ENCODE measurements around the gene RWDD1. TPM values are rescaled to one million over a fixed set of nuclear protein-coding genes. Genes with fewer than 3 reads are reported as not detected.

RWDD1 gene
- total and polyA plus RNA-seq, 2 of the 13 experiments (the other 11 are each of a cell fraction or from before 2014, with no cell fraction given), result 27.4 to 67.1 TPM

GRCh38 chr6:116631379-116631990 lies 60.2 kb downstream of the RWDD1 start (continued):
- no peak for TF ChIP-seq ZNF841 (CRISPR knock-in tag; IDR thresholded peaks at IDR 0.05; ENCODE audit: borderline replicate concordance)
- TF ChIP-seq FOXC1 (CRISPR knock-in tag; IDR thresholded peaks at IDR 0.05; ENCODE audit: borderline replicate concordance), result 0 out of 2 replicates have a peak, but pooled peaks have one; percentile 35
- peak; percentile 66; the same call in 1 of the 2 replicates for TF ChIP-seq KAT7 (CRISPR knock-in tag; IDR thresholded peaks at IDR 0.05; ENCODE audit: borderline replicate concordance)
- TF ChIP-seq THYN1 (CRISPR knock-in tag; IDR thresholded peaks at IDR 0.05; ENCODE audit: borderline replicate concordance, low read depth), result no peak
- 0 out of 4 replicates have a peak, but pooled peaks of 1 of the 2 experiments have one; percentile 32 for TF ChIP-seq POLR2A (IDR thresholded peaks at IDR 0.05; ENCODE audit: insufficient read depth in 1 of 2, low read depth in 2 of 2, low read length in 2 of 2)
- TF ChIP-seq ZNF333 (CRISPR knock-in tag; IDR thresholded peaks at IDR 0.05; ENCODE audit: borderline replicate concordance), result no peak
- no peak for TF ChIP-seq SCMH1 (CRISPR knock-in tag; IDR thresholded peaks at IDR 0.05; ENCODE audit: borderline replicate concordance)
- peak; percentile 82 for TF ChIP-seq FOXK2 (IDR thresholded peaks at IDR 0.05)
- TF ChIP-seq DNMT1 (CRISPR knock-in tag; IDR thresholded peaks at IDR 0.05), result no peak
- TF ChIP-seq HOXA5 (CRISPR knock-in tag; IDR thresholded peaks at IDR 0.05), result no peak
- no peak for TF ChIP-seq ZNF382 (CRISPR knock-in tag; IDR thresholded peaks at IDR 0.05; ENCODE audit: borderline replicate concordance)
- peak; percentile 57 for TF ChIP-seq JARID2 (CRISPR knock-in tag; IDR thresholded peaks at IDR 0.05; ENCODE audit: insufficient replicate concordance)
- peak; percentile 70; the same call in 1 of the 2 replicates for TF ChIP-seq LCORL (IDR thresholded peaks at IDR 0.05)
- peak; percentile 91 for TF ChIP-seq LCORL (CRISPR knock-in tag; IDR thresholded peaks at IDR 0.05)
- TF ChIP-seq TERF1 (CRISPR knock-in tag; IDR thresholded peaks at IDR 0.05), result no peak
- TF ChIP-seq RXRB (CRISPR knock-in tag; IDR thresholded peaks at IDR 0.05; ENCODE audit: borderline replicate concordance), result peak; percentile 95
- no peak for TF ChIP-seq NFE2 (CRISPR knock-in tag; IDR thresholded peaks at IDR 0.05)
- TF ChIP-seq KDM6A (CRISPR knock-in tag; IDR thresholded peaks at IDR 0.05; ENCODE audit: low read depth), result peak; percentile 95
- TF ChIP-seq ZBTB7A (CRISPR knock-in tag; IDR thresholded peaks at IDR 0.05), result no peak
- peak; percentile 83 for TF ChIP-seq ZMYM3 (CRISPR knock-in tag; IDR thresholded peaks at IDR 0.05)
- TF ChIP-seq NFYC (CRISPR knock-in tag; IDR thresholded peaks at IDR 0.05), result peak; percentile 35; the same call in 1 of the 2 replicates
- TF ChIP-seq ONECUT2 (CRISPR knock-in tag; IDR thresholded peaks at IDR 0.05), result 0 out of 2 replicates have a peak, but pooled peaks have one; percentile 12
- no peak for TF ChIP-seq NCOA5 (CRISPR knock-in tag; IDR thresholded peaks at IDR 0.05)
- peak; percentile 69; the same call in 1 of the 2 replicates for TF ChIP-seq ZNF3 (CRISPR knock-in tag; IDR thresholded peaks at IDR 0.05)
- no peak for TF ChIP-seq USF2 (IDR thresholded peaks at IDR 0.05; ENCODE audit: low read depth, low read length)
- no peak for TF ChIP-seq USF2 (CRISPR knock-in tag; IDR thresholded peaks at IDR 0.05; ENCODE audit: borderline replicate concordance)
- TF ChIP-seq ZNF430 (CRISPR knock-in tag; IDR thresholded peaks at IDR 0.05), result peak; percentile 94
- TF ChIP-seq ZNF326 (CRISPR knock-in tag; IDR thresholded peaks at IDR 0.05; ENCODE audit: borderline replicate concordance), result no peak
- no peak for TF ChIP-seq ZNF343 (CRISPR knock-in tag; IDR thresholded peaks at IDR 0.05)
- peak; percentile 84 for TF ChIP-seq HNF4A (CRISPR knock-in tag; IDR thresholded peaks at IDR 0.05)
- peak; percentile 84 for TF ChIP-seq NR2F6 (IDR thresholded peaks at IDR 0.05)
- peak; percentile 95 for TF ChIP-seq NR2F6 (CRISPR knock-in tag; IDR thresholded peaks at IDR 0.05)
- no peak for TF ChIP-seq ZNF567 (CRISPR knock-in tag; IDR thresholded peaks at IDR 0.05; ENCODE audit: borderline replicate concordance)

All from HepG2 (cell line).